Right renal cortex interstitium (tissue), 3 donors: Measurements from ENCODE around the gene SLC22A2. TPM values are rescaled to one million over a fixed set of nuclear protein-coding genes. Genes with fewer than 3 reads are reported as not detected.
"Not testable (repeated sequence)": the region's sequence is repeated elsewhere in the genome, so short reads cannot be mapped to it uniquely, and the experiment has no call there.

ENCODE experiments used
- DNase-seq, 3 donors: peaks; one replicate each; pipeline ENCODE4 v3.0.0-alpha.2; 2013; ENCODE audit warnings: low read depth in 3 of 3, low spot score in 2 of 3
- polyA plus RNA-seq, 3 donors: library from polyadenylated mRNA; unstranded; fragments of 120-200 nt; gene quantifications; one replicate each; pipeline ENCODE4 v1.2.1, GENCODE V29; 2013; ENCODE audit not compliant: insufficient read length in 3 of 3

SLC22A2 gene
- polyA plus RNA-seq, result 10 to 100 TPM; 12.0 to 14.5 (median 12.8) TPM

DNA sequence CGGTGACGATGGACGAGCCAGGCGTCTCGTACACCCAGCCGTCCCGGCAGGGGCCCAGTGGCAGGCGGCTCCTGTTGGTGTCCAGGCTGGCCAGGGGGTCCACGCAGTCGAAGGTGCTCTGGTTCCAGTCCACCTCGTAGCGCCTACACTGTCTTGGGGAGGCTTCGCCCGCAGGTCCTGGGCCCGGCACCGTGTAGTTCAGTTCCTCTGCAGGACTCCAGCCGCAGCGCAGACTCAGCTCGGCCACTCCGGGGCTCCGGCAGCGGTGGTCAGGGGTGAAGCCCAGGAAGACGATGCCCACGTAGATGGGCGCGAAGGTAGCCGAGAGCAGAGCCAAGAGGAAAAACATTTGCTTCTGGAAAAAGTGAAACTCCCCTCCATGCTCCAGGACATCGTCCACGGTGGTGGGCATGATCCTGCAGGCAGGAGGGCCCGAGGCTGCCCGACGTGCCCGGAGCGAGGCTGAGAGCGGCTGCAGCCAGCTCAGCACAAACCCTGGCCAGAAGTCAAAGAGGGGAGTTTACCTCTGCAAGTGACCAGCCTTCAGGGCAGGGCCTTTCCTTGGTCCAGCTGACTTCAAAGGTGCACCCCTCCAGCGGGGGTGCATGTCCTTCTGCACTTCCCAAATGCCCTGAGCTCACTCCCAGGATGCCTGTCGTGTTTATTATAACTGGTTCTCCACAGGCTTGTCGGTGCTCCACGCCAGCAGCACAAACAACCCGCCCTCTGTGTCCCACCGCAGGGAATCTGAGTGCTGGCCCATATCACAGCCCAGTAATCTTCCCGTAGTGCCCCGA lies at the start of gene SLC22A2:
Gene SLC22A2 (minus strand): TSS at position 476 of the 797 bp plus-strand sequence. CDS start 64 bp downstream, at position 412.
- no peak for DNase-seq

DNA sequence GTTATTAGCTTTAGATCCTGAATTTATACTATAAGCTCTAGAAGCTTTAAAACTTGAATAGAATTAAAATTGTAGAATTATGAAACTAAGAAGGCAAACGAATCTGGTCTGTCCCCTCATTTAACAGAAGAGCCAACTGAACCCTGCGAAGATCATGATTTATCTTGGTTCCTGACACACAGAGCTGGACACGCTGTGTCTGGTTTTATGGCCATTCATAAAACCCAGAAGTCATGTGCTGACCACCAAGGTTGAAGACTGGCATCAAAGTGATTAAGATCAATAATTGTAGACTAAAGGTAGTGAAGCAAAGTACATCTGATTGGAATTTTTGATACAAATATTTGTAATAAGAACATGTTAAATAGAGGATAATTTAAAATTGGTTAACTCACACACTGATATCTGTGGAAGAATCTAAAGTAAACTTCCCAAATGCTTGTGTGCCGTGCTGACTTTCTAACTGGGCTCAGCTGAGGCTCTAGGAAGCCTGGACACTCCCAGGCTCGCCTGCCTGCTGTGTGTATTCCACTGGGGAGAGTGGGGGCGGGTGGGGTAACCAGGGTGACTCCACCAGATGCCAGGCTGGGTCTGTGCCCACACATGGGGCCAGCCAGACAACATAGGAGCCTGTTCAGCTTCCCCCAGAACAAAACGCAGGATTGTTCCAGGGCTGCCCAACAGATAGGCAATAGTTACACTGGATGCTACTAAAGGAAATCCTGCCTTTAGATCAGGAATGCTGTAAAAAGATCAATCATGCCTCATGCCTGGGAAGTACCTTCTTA lies 47.5 kb upstream of the SLC22A2 start:
- DNase-seq, result peak in 1 of 3 donors; percentile 12

DNA sequence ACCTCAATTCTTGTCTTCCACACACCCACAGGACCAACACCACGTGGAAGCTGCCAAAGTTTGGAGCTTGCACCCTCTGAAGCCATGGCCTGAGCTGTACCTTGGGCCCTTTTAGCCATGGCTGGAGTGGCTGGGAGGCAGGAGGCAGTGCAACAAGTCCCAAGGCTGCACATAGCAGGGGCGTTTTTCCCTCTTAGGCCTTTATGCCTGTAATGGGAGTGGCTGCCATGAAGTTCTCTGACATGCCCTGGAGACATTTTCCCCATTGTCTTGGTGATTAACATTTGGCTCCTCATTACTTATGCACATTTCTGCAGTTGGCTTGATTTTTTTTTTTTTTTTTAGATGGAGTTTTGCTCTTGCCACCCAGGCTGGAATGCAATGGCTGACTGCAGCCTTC lies 45.2 kb upstream of the SLC22A2 start:
- no peak for DNase-seq

DNA sequence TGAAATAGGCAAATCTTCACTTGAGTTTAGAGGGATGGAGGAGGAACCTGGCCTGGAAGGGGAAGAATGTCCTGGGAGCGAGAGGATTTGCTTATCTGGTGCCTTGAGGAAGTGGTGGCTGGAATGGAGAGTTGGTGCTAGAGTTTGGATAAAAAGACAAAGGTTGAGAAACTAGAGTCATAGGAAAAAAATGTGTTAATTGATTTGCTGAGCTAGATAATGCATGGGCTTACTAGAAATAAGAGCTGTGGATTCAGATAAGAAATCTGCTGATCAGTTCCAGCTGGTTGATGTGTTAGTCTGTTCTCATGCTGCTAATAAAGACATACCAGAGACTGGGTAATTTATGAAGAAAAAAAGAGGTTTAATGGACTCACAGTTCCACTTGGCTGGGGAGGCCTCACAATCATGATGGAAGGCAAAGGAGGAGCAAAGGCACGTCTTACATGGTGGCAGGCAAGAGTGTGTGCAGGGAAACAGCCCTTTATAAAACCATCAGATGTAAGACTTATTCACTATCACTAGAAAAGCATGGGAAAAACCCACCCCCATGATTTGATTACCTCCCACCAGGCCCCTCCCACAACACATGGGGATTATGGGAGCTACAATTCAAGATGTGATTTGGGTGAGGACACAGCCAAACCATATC lies 43.9 kb upstream of the SLC22A2 start:
- DNase-seq, result not testable (repeated sequence)

DNA sequence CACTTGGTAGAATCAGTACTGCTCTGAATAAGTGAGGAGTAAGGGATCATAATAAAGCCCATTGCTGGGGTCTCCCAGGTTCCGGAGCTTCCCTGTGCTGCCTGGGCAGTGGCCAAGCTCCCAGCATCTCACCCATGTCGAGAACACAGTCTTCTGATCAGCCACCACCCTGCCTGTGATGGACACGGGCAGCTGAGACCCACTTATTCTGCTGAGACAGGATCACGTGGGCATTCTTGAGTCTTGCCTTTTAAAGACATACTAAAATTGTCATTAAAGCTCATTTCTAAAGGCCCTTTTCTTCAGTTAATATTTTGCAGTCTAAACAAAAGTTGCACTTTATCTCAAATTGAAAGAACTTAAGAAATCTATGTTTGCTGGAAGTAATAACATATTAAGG lies 42.7 kb upstream of the SLC22A2 start:
- no peak for DNase-seq

DNA sequence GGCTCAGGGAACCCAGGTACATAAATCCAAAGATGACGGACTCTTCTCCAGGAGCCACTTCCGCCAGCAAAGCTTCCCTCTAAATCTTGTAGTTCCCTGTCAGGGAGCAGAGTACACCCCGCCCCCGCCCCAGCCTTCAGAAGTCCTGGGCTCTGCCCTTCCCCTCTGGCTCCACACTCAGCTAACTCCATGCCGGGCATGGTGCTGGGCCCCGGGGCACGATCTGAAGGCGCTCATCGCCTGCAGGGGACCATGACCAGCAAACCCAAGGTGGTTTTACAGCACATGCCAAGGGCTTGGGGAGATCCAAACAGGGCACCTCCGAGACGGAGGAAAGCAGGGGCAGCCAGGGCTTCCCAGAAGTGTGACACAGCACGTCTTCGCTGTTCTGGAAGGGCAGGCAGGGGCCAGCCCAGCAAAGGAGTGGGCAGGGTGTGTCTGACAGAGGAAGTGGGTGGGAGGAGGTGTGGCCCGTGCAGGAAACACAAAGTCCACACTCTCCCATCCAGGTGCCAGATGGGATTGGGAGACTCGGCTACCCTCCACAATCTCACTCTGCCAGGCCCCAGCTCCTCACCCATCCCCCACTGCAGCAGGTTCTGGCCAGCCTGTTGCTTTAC lies 41.6 kb upstream of the SLC22A2 start:
- DNase-seq, result no peak

DNA sequence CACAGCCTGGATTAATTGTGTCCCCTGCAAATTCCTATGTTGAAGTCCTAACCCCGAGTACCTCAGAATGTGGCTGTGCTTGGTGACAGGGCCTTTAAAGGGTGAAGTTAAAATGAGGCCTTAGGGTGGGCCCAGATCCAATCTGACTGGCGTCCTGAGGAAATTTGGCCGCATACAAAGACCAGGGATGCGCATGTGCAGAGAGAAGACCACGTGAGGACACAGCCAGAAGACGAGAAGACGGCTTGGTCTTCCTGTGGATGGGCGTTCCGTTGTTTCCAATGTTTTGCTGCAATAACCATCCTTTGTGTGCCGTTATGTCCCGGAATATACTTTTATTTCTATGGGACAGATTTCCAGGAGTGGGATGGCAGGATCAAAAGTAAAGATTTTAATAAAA lies 40.9 kb upstream of the SLC22A2 start:
- DNase-seq, result no peak

DNA sequence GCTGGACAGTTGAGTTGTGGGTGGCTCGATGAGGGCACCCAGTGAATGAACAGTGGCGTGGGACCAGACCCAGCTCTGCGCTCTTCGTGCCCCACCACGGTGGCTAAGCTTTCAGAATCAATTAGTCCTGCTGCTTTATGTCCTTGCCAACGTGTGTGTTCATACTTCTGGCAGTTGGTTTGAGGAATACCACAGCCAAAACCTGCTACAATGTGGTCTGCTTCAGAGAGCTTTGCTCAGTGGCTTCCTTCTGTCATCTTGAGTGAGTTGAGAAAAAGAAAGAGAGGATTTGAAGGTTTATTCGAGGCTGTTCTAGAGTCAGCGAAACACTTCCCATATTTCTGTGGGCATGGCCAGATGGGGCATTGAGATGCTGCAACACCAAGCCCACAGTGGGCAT lies 39.5 kb upstream of the SLC22A2 start:
- no peak for DNase-seq

DNA sequence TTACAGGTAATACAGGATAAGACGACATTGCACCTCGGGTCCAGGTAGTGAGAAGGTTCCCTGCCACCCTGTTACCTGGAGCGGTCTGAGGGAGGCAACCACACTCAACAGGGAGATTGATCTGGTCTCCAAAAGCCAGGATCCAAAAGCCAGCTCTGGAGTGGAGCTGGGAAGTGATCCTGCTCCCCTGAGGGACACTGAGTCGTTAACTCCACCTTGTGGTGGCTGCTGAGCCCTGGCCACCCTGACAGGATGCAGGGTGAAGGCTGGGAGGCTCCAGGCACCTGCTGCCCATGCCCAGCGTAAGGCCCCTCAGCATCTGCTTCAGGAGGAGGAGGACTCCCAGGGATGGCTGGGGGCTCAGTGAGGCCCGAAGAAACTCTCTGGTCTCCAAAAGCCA lies 38.7 kb upstream of the SLC22A2 start:
- no peak for DNase-seq

DNA sequence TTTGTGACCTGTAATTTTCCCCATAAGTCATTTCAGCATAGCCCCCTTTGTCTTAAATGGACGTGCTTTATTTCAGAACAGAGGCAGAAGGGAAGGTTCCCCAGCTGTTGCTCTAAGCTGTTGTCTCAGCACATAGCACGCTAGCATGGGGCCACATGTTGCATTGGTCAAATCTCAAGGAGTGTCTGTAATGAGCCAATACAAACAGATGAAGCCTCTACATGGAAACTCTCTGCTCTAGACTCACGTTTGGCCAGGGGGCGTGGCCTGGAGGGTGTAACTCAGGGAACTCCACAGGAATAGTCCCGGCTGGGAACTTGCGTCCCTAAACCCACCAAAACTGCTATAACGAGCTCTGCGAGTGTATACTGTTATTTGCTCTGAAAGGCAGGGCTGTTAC lies 35.2 kb upstream of the SLC22A2 start:
- DNase-seq, result no peak

DNA sequence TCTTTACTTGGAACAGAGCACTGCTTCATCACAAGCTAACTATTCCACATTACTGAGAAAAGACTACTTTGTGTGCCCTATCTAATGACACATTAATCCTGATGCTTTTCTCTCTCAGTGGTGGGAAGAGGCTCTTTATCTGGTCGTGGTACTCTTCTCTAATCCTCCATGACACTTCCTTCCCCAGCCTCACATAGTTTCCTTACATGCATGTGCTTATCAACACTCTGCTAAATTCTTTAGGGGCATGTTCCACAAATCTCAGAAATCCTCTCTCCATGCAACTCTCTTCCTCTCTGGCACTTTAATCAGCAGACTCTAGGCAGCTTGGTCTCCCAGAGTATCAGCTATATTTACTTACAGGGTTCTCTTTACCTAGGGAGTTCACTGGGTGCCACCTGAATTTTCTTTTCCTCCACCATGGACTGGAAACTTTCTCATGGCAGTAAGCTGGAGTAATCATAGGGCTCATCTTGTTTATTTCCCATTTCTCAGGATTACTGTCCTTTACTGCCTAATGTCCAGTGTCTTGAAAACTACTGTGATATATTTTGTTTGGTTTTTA lies 27.0 kb upstream of the SLC22A2 start:
- no peak for DNase-seq

DNA sequence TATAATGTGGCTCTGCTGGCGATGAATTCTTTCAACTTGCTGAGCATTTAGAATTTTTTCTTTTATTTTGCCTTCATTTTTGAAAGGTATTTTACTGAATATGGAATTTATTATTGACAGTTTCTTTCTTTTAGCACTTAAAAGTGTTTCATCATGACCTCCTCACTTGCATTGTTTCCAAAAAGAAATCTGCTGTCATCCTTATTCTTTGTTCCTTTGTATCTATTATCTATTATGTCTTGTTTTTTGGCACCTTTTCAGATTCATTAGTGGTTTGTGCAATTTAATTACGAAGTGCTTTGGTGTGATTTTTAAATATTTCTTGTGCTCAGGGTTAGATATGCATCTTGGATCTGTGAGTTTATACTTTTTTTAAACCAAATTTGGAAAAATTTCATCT lies 26.0 kb upstream of the SLC22A2 start:
- no peak for DNase-seq

DNA sequence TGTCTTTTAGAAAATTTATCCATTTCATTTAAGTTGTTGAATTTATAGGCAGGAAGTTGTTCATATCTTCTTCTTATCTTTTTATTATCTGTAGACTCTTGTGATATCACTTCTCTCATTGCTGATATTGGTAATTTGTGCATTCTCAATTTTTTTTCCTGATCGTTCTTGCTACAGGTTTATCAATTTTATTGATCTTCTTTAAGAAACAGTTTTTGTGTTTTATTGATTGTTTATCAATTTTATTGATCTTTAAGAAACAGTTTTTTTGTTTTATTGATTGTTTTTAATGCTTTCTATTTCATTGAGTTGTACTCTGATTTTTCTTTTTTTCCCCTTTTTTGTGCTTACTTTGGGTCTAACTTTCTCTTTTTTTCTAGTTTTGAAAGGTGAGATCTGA lies 23.8 kb upstream of the SLC22A2 start:
- no peak for DNase-seq

DNA sequence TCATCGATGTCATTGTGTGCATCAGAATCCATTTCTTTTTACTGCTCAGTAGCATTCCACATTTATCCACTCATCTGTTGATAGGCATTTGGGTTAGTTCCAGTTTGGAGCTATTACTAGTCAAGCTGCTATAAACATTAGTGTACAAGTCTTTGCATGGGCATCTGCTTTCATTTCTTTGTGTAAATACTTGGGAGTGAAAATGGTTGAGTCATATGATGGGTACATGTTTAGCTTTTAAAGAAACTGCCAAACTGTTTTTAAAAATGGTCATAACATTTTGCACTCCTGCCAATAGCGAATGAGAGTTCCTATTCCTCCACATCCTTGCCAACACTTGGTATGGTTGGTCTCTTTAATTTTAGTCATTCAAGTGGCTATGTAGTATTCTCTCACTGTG lies 21.2 kb upstream of the SLC22A2 start:
- DNase-seq, result no peak

DNA sequence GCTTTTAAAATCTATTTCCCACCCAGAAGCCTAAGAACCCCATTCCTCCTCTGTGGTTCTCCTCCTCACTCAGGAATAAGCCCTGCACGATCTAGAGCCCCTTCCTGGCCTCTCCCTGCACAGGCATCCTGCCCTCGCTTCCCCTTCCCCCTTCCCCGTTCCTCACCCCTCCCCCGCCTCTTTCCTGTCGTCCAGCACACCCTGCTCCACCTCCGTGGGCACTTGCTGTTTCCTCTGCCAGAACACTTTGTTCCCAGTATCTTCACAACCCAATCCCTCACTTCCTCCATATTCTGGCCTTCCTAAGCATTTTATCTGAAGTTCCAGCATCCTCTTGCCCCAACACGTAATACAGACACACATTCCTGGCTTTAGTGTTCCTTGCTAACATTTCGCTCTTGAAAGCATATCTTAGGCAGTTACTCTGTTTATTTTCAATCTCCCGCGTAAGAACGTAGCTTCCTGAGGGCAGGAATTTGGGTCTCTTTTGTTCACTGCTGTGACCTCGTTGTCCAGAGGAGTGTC lies 20.2 kb upstream of the SLC22A2 start:
- DNase-seq, result no peak

DNA sequence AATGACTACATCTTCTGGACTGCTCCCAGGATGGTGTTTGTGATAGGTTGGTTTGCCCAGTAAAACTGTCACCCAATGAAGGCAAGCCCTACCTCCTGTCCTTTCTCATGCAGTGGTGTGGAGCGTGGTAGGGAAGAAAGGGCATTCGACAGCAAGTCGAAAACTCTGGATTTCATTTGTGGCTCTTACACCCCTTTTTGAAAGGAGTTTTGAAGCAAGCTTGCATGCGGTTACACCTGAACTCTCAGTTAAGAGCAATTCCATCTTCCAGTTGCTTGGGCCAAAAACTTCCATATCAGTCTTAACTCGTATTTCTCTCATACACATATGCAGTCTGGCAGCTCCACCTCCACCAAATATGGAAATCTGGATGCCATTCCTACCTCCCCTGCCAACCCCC lies 19.7 kb upstream of the SLC22A2 start:
- no peak for DNase-seq

DNA sequence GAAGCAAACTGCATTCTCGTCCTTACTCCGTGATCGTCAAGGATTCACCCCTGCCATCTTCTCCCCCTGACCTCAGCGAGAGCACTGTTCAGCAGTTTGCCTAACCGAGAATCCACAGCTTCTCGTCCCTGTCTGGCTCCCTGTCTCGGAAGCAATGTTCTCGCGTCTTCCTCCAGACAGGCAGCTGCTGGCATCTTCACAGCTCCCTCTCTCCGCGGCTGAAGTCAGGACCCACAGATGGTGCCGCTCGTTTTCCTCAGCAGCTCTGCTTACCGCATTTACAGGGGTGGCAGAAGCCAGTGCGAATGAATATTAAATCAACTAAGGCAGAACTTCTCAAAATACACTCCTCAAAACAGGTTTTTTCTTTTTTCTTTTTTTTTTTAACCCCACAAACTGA lies 18.9 kb upstream of the SLC22A2 start:
- no peak for DNase-seq

DNA sequence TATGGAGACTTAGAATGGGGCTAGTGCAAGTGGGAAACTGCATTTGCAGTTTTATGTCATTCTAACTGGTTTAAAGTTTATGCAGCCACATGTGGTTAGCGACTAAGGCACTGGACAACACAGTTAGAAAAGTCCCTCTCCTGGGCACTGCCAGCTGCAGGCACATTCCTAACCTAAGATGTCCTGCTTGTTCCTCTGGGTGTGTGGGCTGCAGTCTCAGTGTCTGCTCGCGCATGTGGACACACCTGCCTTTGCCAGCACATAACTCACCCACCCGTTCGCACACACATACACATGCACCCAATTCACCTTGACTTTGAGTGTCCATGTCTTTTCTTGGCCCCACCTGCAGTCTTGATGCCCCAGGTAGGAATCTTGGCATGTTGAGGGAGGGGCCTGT lies 18.5 kb upstream of the SLC22A2 start:
- no peak for DNase-seq

DNA sequence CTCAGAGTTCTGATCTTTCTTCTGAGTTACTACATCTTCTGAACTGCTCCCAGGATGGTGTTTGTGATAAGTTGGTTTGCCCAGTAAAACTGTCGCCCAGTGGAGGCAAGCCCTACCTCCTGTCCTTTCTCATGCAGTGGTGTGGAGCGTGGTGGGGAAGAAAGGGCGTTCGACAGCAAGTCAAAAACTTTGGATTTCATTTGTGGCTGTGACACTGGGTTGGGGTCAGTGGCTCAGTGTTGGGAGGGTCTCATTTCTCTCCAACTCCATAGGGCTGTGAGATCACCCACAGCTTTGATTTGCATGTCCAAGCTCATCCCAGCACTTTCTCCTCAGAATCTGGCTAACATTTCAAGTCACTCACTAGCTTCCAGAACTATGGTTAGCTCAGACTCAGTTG lies 17.5 kb upstream of the SLC22A2 start:
- DNase-seq, result no peak

DNA sequence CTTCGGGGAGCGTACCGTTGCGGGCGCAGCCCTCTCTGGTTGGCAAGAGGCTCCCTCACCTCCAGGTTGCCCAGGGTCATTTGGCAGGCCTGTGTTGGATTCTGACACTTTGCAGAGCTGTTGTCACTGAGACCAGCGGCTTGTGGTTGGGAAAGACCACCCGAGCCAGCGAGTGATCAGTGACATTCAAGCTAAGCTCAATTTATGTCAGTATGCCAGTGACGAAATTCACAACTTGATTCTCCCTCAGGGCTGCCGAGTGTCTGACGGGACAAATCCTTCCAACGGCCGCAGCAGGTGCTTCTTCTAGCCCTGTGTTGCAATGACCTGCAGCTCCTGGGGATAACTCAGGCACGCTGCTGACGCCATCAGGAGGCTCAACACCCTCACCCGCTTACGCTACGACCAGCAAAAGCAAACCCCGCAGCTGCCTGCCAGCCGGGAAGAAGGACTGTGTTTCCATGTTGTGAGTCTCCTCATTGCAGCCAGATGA lies 16.9 kb upstream of the SLC22A2 start:
- no peak for DNase-seq
